Measurements from ENCODE around the gene PRELID3B. TPM values are rescaled to one million over a fixed set of nuclear protein-coding genes. Genes with fewer than 3 reads are reported as not detected.

The PRELID3B gene
- total and polyA plus RNA-seq, 2 of the 13 experiments (the other 11 are each of a cell fraction or from before 2014, with no cell fraction given), result 23.3 to 42.6 TPM

DNA sequence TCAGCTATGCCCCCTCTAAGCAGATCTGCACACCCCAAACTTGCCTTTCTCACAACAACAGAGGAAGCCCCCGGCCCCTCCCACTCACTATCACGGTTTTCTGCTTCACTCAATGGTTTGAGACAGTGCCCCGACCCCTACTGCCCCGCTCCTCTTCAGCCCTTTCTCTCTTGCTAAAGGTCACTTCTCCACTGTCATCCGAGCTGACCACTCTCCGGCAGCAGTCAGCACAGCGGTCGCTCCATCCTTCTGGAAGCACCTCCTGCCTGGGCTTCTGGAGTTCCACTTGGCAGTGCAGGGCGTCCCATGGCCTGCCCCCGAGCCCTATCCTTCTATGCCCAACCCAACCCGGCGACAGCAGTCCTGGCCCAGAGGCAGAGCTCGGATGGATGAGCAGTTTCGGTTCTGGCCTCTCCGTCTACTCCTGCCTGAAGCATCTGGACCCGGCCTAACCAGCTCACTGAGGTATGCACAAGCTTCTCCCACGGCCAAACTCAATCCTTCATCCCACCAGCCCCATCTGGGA lies 39.6 kb downstream of the PRELID3B start (continued):
- TF ChIP-seq AHDC1 (CRISPR knock-in tag; IDR thresholded peaks at IDR 0.05; ENCODE audit: borderline replicate concordance) (no peak), HES4 (CRISPR knock-in tag; IDR thresholded peaks at IDR 0.05; ENCODE audit: borderline replicate concordance) (peak; percentile 5; the same call in 1 of the 2 replicates), ZNF264 (CRISPR knock-in tag; IDR thresholded peaks at IDR 0.05) (no peak), RARG (CRISPR knock-in tag; IDR thresholded peaks at IDR 0.05; ENCODE audit: low read depth) (no peak), TARDBP (CRISPR knock-in tag; IDR thresholded peaks at IDR 0.05) (no peak; the same call in 1 of the 2 replicates), HCFC1 (IDR thresholded peaks at IDR 0.05; ENCODE audit: low read depth, low read length) (no peak), ZNF777 (CRISPR knock-in tag; IDR thresholded peaks at IDR 0.05) (no peak), KDM2A (CRISPR knock-in tag; IDR thresholded peaks at IDR 0.05; ENCODE audit: borderline replicate concordance, low read depth) (0 out of 2 replicates have a peak, but pooled peaks have one; percentile 27), NFYB (CRISPR knock-in tag; IDR thresholded peaks at IDR 0.05) (no peak), ARID4A (CRISPR knock-in tag; IDR thresholded peaks at IDR 0.05; ENCODE audit: borderline replicate concordance) (peak; percentile 29; the same call in 1 of the 2 replicates), SAFB2 (CRISPR knock-in tag; IDR thresholded peaks at IDR 0.05; ENCODE audit: borderline replicate concordance, low read depth) (no peak), RARA (CRISPR knock-in tag; IDR thresholded peaks at IDR 0.05) (no peak)
- TF ChIP-seq, protein P1, sequence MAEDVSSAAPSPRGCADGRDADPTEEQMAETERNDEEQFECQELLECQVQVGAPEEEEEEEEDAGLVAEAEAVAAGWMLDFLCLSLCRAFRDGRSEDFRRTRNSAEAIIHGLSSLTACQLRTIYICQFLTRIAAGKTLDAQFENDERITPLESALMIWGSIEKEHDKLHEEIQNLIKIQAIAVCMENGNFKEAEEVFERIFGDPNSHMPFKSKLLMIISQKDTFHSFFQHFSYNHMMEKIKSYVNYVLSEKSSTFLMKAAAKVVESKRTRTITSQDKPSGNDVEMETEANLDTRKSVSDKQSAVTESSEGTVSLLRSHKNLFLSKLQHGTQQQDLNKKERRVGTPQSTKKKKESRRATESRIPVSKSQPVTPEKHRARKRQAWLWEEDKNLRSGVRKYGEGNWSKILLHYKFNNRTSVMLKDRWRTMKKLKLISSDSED (CRISPR knock-in tag; IDR thresholded peaks at IDR 0.05), result no peak

Measured in HepG2 (cell line).